ENCODE results near the gene CDK14. TPM values are rescaled to one million over a fixed set of nuclear protein-coding genes. Genes with fewer than 3 reads are reported as not detected.

Gene CDK14
- total and polyA plus RNA-seq, 2 of the 8 experiments (the other 6 are each of a cell fraction or from before 2014, with no cell fraction given), result 5.5 to 47.3 TPM

DNA sequence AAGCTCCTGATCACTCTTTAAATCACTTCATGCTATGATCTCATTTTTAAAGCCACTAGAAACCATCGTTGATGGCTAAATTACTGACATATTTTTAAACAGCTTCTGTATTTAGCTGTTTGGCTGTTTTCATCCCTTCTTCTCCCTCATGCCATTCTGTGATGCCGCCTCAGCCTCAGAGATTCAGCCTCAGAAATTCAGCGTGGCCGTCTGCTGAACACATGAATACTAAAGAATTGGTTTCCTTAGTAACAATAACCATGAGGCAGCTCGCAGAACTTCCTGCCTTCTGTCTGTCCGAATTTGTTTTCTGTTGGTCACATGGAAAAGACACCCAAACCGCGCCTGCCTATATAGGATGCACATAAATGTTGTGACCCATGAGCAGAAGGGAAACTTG is 637.1 kb downstream of the CDK14 start:
- Histone ChIP-seq H3K27me3 (replicated peaks in 1 of 4; ENCODE audit: control insufficient read depth in 3 of 4, extremely low read depth in 1 of 4, insufficient read depth in 3 of 4, low read length in 3 of 4) (no peaks in the 10 kb centered on the region), H3K56ac (replicated peaks; ENCODE audit: insufficient read length, low read depth, low read length) (no peak overlapping the region), H4K20me1 (replicated peaks in 1 of 2; ENCODE audit: control insufficient read depth in 1 of 2, insufficient read depth in 2 of 2, low read length in 2 of 2) (no peaks in the 10 kb centered on the region), H3K36me3 (ENCODE audit: control insufficient read depth in 2 of 4, insufficient read depth in 4 of 4, low read length in 3 of 4) (no peaks in the 10 kb centered on the region), H4K8ac (ENCODE audit: extremely low read depth, insufficient read depth, low read length) (no peak overlapping the region), H2BK15ac (ENCODE audit: low read length) (no peak overlapping the region), H2AK5ac (ENCODE audit: low read depth, low read length) (no peak overlapping the region), H3K4me1 (replicated peaks in 1 of 4; ENCODE audit: control insufficient read depth in 3 of 4, insufficient read depth in 4 of 4, low read length in 3 of 4) (peaks cover 0 to 5% (median 0%) of the 10 kb centered on the region in 4 experiments; a peak in 1 of 7 replicates), H3K4ac (replicated peaks; ENCODE audit: insufficient read length, low read depth, low read length) (no peak overlapping the region), H2AFZ (ENCODE audit: low read length) (no peak overlapping the region), H4K5ac (ENCODE audit: insufficient read length, low read depth, low read length) (no peak overlapping the region), H3K79me2 (ENCODE audit: control insufficient read depth in 1 of 2, insufficient read depth in 2 of 2, low read length in 2 of 2) (no peaks in the 10 kb centered on the region), H3K79me1 (ENCODE audit: low read depth, low read length) (no peaks in the 10 kb centered on the region), H2BK20ac (ENCODE audit: low read length) (no peak overlapping the region), H3K27ac (ENCODE audit: low read depth, low read length) (no peak overlapping the region), H3K23ac (ENCODE audit: insufficient read length) (no peak overlapping the region), H3K4me2 (ENCODE audit: insufficient read depth in 1 of 2, low read depth in 2 of 2, low read length in 2 of 2) (no peak overlapping the region), H3K14ac (ENCODE audit: insufficient read length) (no peak overlapping the region), H3K9ac (replicated peaks in 1 of 4; ENCODE audit: extremely low read depth in 1 of 4, low read depth in 3 of 4, low read length in 3 of 4) (no peak overlapping the region), H2BK120ac (replicated peaks; ENCODE audit: low read depth, low read length) (no peak overlapping the region), H3K18ac (ENCODE audit: extremely low read depth, low read length) (no peak overlapping the region), H2BK12ac (ENCODE audit: low read depth, low read length) (no peak overlapping the region), H3K4me3 (ENCODE audit: extremely low read depth in 1 of 4, insufficient read depth in 2 of 4, low read depth in 3 of 4, low read length in 4 of 4) (no peak overlapping the region), H3K9me3 (ENCODE audit: insufficient read depth in 2 of 2, low read depth in 1 of 2, low read length in 1 of 2) (no peaks in the 10 kb centered on the region), H2BK5ac (ENCODE audit: low read depth, low read length) (no peak overlapping the region), H3K23me2 (ENCODE audit: low read depth, low read length) (no peaks in the 10 kb centered on the region), H4K91ac (replicated peaks; ENCODE audit: insufficient read length, low read length) (no peak overlapping the region)
- ChIA-PET CTCF (ENCODE audit: partially characterized antibody) (interaction anchor here (0.8 to 1.5 kb wide), 6 partner anchors 14 to 171 kb away, joined by 3 to 4 read pairs (median 3); no protein-coding TSS in a partner anchor), POLR2A (ENCODE audit: partially characterized antibody) (no interaction called here)
- TF ChIP-seq SUZ12 (IDR thresholded peaks at IDR 0.05; ENCODE audit: low read length) (no peak), SIRT6 (IDR thresholded peaks at IDR 0.05; ENCODE audit: low read length) (no peak), TCF12 (IDR thresholded peaks at IDR 0.05; ENCODE audit: low read depth, low read length) (no peak), SRF (IDR thresholded peaks at IDR 0.05; ENCODE audit: low read depth, low read length) (no peak), SP2 (IDR thresholded peaks at IDR 0.05; ENCODE audit: low read length) (no peak), POLR2A (IDR thresholded peaks at IDR 0.05; ENCODE audit: control extremely low read depth in 1 of 2, low read depth in 2 of 2, low read length in 2 of 2) (no peak), NANOG (IDR thresholded peaks at IDR 0.05; ENCODE audit: insufficient read depth, low read depth, low read length, poor library complexity, severe bottlenecking) (no peak), RNF2 (IDR thresholded peaks at IDR 0.05; ENCODE audit: borderline replicate concordance, low read depth, low read length, missing control alignments, poor library complexity, severe bottlenecking) (no peak)
- TF ChIP-seq, protein P1, sequence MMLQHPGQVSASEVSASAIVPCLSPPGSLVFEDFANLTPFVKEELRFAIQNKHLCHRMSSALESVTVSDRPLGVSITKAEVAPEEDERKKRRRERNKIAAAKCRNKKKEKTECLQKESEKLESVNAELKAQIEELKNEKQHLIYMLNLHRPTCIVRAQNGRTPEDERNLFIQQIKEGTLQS (IDR thresholded peaks at IDR 0.05; ENCODE audit: insufficient read depth, low read depth, low read length), result no peak
- FAIRE-seq (no peak), DNase-seq (ENCODE audit: low read depth in 1 of 2, low spot score in 2 of 2) (no peak)
- 92% methylated on average over 8 of the region's 8 CpGs; no CpG with 5 or more reads in 1 of the 2 experiments for WGBS, 2 experiments (ENCODE audit: extremely low coverage in 1 of 2, insufficient coverage in 1 of 2, insufficient read length in 1 of 2, insufficient replicate concordance in 2 of 2, low coverage in 1 of 2, low lambda C conversion rate in 2 of 2, missing lambda C conversion rate in 1 of 2)
